ENCODE data around the gene SLC35G4. TPM values are rescaled to one million over a fixed set of nuclear protein-coding genes. Genes with fewer than 3 reads are reported as not detected.

The SLC35G4 gene
- total RNA-seq, 4 donors from 2014 or later, result not detected

DNA sequence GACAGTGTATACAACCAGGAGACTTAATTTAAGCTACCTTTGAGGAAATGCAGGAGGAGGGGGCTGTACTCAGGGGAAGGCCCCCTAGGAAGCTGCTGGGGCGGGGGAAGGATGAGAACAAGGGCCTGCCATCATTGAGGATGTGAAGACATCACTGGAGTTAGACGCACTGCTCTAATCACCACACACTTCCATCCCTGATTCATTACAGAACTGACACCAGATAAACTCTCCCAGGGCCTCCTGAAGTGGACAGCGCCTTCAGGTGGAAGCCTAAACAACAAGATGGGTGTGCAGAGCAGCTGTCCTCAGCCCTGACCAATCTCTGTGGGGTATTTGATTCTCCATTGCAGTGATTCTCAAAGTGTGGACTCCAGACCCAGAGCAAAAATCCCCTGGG, 30.6 kb upstream of the SLC35G4 start:
- ATAC-seq, result no peak
- H3K27ac ChIP-seq, result no peak overlapping the region
- H3K36me3 ChIP-seq, result no peaks in the 10 kb centered on the region
- no peak for TF ChIP-seq POLR2A (IDR thresholded peaks at IDR 0.05)
- TF ChIP-seq POLR2AphosphoS5 (IDR thresholded peaks at IDR 0.05), result no peak
- TF ChIP-seq, protein P1, sequence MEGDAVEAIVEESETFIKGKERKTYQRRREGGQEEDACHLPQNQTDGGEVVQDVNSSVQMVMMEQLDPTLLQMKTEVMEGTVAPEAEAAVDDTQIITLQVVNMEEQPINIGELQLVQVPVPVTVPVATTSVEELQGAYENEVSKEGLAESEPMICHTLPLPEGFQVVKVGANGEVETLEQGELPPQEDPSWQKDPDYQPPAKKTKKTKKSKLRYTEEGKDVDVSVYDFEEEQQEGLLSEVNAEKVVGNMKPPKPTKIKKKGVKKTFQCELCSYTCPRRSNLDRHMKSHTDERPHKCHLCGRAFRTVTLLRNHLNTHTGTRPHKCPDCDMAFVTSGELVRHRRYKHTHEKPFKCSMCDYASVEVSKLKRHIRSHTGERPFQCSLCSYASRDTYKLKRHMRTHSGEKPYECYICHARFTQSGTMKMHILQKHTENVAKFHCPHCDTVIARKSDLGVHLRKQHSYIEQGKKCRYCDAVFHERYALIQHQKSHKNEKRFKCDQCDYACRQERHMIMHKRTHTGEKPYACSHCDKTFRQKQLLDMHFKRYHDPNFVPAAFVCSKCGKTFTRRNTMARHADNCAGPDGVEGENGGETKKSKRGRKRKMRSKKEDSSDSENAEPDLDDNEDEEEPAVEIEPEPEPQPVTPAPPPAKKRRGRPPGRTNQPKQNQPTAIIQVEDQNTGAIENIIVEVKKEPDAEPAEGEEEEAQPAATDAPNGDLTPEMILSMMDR (IDR thresholded peaks at IDR 0.05), result no peak
- no peak for TF ChIP-seq EP300 (IDR thresholded peaks at IDR 0.05)
- no peak overlapping the region for H3K4me3 ChIP-seq
- no peaks in the 10 kb centered on the region for H3K9me3 ChIP-seq
- WGBS, 2 donors (ENCODE audit: low coverage in 1 of 2), result 69 to 93% methylated on average over 2 of the region's 3 CpGs
- H3K27me3 ChIP-seq, result no peaks in the 10 kb centered on the region
- H3K4me1 ChIP-seq, result no peaks in the 10 kb centered on the region

DNA sequence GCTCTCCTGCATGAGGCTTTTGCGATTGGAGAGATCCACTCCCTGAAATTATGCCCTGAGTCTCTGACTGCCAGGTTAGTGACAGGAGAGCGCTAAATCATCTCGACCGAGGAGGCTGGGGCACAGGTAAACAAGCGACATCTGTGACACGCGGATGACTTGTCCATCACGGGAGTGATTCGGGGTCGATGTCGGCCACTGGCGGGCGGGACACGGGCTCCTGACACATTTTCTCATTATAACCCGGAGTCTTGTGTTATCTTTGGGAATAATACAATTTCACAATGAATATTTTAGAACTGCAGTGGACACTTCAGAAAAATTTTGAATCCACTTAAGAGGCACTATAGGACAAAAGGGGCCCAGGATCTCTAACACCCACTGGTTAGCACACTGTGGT, 29.5 kb upstream of the SLC35G4 start:
- TF ChIP-seq, protein P1 (IDR thresholded peaks at IDR 0.05), result no peak
- no peak for TF ChIP-seq POLR2A (IDR thresholded peaks at IDR 0.05)
- no peak for TF ChIP-seq POLR2AphosphoS5 (IDR thresholded peaks at IDR 0.05)
- TF ChIP-seq EP300 (IDR thresholded peaks at IDR 0.05), result no peak
- Histone ChIP-seq H3K27me3 (no peaks in the 10 kb centered on the region), H3K4me1 (no peaks in the 10 kb centered on the region), H3K4me3 (no peak overlapping the region), H3K9me3 (no peaks in the 10 kb centered on the region), H3K27ac (no peak overlapping the region), H3K36me3 (no peaks in the 10 kb centered on the region)
- WGBS, 2 donors (ENCODE audit: low coverage in 1 of 2), result 95% methylated on average over 11 of the region's 15 CpGs; no CpG with 5 or more reads in 1 of the 2 donors
- no peak for ATAC-seq

DNA sequence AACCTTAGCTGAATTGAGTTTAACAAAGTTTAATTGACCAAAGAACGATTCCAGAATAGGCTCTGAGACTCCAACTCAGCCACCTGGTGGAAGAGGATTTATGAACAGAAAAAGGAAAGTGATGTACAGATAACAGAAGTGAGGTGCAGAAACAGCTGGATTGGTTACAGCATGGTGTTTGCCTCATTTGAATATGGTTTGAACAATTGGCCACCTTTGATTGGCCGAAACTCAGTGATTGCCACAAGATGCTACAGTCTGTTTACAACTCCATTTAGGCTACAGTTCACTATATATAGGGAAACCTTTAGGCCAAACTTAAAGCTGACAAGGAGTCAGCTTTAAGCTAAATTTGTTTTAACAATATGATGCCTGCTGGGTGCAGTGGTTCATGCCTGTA, 28.1 kb upstream of the SLC35G4 start:
- no peak for ATAC-seq
- Histone ChIP-seq H3K4me3 (no peak overlapping the region), H3K36me3 (no peaks in the 10 kb centered on the region), H3K4me1 (no peaks in the 10 kb centered on the region), H3K27me3 (no peaks in the 10 kb centered on the region), H3K9me3 (no peaks in the 10 kb centered on the region), H3K27ac (no peak overlapping the region)
- 66 to 86% methylated on average over 2 of the region's 2 CpGs for WGBS, 2 donors (ENCODE audit: low coverage in 1 of 2)
- TF ChIP-seq POLR2A (IDR thresholded peaks at IDR 0.05) (no peak), EP300 (IDR thresholded peaks at IDR 0.05) (no peak), POLR2AphosphoS5 (IDR thresholded peaks at IDR 0.05) (no peak)
- TF ChIP-seq, protein P1 (IDR thresholded peaks at IDR 0.05), result no peak

DNA sequence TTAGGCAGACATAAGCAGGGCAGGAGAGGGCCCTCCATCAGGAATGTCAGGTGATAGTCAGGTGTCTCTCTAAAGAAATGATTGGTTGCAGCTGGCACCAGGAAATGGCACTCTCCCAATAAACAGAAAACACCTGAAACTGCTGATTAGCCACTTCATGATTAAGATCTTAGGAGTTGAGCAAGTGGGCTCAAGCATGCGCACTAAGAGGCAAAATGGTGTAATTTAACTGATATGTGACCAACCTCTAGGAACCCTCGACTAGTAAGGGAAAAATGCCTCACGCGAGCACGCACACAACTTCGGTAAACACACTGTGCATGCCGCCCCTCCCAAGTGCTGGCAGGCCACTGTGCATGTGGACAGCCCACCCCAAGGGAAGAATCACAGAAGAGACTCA, 23.8 kb upstream of the SLC35G4 start:
- ATAC-seq, result no peak
- WGBS, 2 donors (ENCODE audit: low coverage in 1 of 2), result 65 to 76% methylated on average over 5 to 6 of the region's 7 CpGs
- no peak overlapping the region for H3K4me3 ChIP-seq
- no peaks in the 10 kb centered on the region for H3K9me3 ChIP-seq
- no peaks in the 10 kb centered on the region for H3K4me1 ChIP-seq
- no peak overlapping the region for H3K27ac ChIP-seq
- H3K27me3 ChIP-seq, result no peaks in the 10 kb centered on the region
- TF ChIP-seq EP300 (IDR thresholded peaks at IDR 0.05) (no peak), POLR2A (IDR thresholded peaks at IDR 0.05) (no peak), POLR2AphosphoS5 (IDR thresholded peaks at IDR 0.05) (no peak)
- TF ChIP-seq, protein P1 (IDR thresholded peaks at IDR 0.05), result no peak
- H3K36me3 ChIP-seq, result no peaks in the 10 kb centered on the region

DNA sequence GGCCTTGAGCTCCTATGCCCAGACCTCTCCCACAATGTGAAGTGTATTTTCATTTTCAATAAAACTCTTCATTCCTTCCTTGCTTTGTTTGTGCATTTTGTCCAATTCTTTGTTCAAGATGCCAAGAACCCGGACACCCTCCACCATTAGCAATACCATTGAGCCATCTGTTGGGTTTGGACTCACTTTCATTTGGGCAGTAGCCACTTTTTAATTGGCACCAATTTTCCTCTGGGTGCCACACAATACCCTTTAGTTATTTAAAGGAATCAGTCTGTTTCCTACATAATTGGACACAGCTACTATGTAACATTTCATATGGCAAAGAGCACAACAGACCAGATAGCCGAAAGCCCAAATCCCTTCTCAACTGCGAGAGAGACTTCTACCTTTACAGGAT, 22.5 kb upstream of the SLC35G4 start:
- H3K4me3 ChIP-seq, result no peak overlapping the region
- no peaks in the 10 kb centered on the region for H3K36me3 ChIP-seq
- no peaks in the 10 kb centered on the region for H3K4me1 ChIP-seq
- H3K9me3 ChIP-seq, result no peaks in the 10 kb centered on the region
- H3K27ac ChIP-seq, result no peak overlapping the region
- ATAC-seq, result no peak
- H3K27me3 ChIP-seq, result no peaks in the 10 kb centered on the region
- 86 to 93% methylated on average over 1 to 3 of the region's 3 CpGs for WGBS, 2 donors (ENCODE audit: low coverage in 1 of 2)
- TF ChIP-seq POLR2A (IDR thresholded peaks at IDR 0.05), result no peak

Data from gastroesophageal sphincter (tissue), 4 donors.